Measurements from ENCODE around the gene INF2.

DNA sequence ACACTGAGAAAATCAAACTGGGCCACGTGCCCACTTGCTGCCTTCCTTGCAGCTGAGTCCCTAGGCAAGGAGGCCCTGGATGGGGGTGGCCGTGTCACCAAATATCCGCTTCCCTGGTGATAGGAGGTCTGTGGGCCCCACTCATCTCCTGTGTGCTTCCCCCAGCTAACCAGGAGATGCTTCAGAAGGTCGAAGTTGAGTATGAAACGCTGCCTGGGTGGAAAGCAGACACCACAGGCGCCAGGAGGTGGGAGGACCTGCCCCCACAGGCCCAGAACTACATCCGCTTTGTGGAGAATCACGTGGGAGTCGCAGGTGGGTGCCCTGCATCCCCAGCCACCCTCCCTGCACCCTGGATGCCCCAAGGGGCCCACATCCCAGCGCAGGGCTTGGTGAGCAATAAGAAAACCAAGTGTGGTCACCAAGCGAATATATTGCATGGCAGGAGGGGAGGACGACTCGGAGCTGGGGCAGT, 56.7 kb downstream of the INF2 start:
- TF ChIP-seq, protein P1, sequence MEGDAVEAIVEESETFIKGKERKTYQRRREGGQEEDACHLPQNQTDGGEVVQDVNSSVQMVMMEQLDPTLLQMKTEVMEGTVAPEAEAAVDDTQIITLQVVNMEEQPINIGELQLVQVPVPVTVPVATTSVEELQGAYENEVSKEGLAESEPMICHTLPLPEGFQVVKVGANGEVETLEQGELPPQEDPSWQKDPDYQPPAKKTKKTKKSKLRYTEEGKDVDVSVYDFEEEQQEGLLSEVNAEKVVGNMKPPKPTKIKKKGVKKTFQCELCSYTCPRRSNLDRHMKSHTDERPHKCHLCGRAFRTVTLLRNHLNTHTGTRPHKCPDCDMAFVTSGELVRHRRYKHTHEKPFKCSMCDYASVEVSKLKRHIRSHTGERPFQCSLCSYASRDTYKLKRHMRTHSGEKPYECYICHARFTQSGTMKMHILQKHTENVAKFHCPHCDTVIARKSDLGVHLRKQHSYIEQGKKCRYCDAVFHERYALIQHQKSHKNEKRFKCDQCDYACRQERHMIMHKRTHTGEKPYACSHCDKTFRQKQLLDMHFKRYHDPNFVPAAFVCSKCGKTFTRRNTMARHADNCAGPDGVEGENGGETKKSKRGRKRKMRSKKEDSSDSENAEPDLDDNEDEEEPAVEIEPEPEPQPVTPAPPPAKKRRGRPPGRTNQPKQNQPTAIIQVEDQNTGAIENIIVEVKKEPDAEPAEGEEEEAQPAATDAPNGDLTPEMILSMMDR (IDR thresholded peaks at IDR 0.05; ENCODE audit: low read depth, low read length, missing input control), result no peak
- TF ChIP-seq JUND (IDR thresholded peaks at IDR 0.05) (no peak), EGR1 (IDR thresholded peaks at IDR 0.05; ENCODE audit: low read depth in 2 of 2) (no peak), RXRA (IDR thresholded peaks at IDR 0.05) (no peak), HNF4A (conservative IDR thresholded peaks at IDR 0.05) (no peak), REST (IDR thresholded peaks at IDR 0.05) (no peak), RAD21 (IDR thresholded peaks at IDR 0.05) (no peak), SP1 (IDR thresholded peaks at IDR 0.05) (no peak), GABPA (IDR thresholded peaks at IDR 0.05 in 1 of 2, conservative IDR thresholded peaks at IDR 0.05 in 1 of 2) (no peak), YY1 (IDR thresholded peaks at IDR 0.05) (no peak), MAX (IDR thresholded peaks at IDR 0.05) (no peak), FOXA2 (IDR thresholded peaks at IDR 0.05) (no peak)
- TF ChIP-seq, protein P2, sequence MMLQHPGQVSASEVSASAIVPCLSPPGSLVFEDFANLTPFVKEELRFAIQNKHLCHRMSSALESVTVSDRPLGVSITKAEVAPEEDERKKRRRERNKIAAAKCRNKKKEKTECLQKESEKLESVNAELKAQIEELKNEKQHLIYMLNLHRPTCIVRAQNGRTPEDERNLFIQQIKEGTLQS (IDR thresholded peaks at IDR 0.05), result no peak
- TF ChIP-seq, protein P3, sequence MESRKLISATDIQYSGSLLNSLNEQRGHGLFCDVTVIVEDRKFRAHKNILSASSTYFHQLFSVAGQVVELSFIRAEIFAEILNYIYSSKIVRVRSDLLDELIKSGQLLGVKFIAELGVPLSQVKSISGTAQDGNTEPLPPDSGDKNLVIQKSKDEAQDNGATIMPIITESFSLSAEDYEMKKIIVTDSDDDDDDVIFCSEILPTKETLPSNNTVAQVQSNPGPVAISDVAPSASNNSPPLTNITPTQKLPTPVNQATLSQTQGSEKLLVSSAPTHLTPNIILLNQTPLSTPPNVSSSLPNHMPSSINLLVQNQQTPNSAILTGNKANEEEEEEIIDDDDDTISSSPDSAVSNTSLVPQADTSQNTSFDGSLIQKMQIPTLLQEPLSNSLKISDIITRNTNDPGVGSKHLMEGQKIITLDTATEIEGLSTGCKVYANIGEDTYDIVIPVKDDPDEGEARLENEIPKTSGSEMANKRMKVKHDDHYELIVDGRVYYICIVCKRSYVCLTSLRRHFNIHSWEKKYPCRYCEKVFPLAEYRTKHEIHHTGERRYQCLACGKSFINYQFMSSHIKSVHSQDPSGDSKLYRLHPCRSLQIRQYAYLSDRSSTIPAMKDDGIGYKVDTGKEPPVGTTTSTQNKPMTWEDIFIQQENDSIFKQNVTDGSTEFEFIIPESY (IDR thresholded peaks at IDR 0.05), result no peak
